GM12864 (cell line): ENCODE measurements around the gene IL7R.

Experiments
- DNase-seq: peaks from one replicate; pipeline ENCODE4 v3.0.0-alpha.2; 2011; ENCODE audit warnings: low read depth
- H3K4me3 ChIP-seq: 2 replicates; pipeline ENCODE4 v1.5.1; 2011; ENCODE audit warnings: mild to moderate bottlenecking, low read depth, low read length, control low read depth
- TF ChIP-seq, protein P1 (sequence below): IDR thresholded peaks from 2 replicates; pipeline ENCODE4 v1.5.1; 2011; ENCODE audit warnings: low read depth, mild to moderate bottlenecking, moderate library complexity, low read length, control low read depth, inconsistent platforms; ENCODE audit errors: missing control alignments

IL7R gene

DNA sequence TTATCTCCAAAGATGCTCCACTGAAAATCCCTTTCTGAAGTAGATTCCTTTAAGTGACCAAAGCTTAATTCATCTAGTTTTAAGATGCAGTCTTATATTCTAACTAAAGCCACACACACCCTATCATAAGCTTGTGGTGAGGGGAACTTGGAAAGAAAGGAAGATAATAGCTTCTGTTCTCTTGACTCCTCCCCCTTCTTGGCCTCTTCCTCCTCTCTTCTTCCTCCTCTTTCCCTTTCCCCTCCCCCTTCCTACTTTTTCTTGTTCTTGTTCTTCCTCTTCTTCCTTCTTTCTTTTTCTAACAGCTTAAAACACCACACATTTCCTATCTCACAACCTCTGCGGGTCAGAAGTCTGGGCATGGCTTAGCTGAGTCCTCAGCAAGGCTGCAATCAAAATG lies 23.5 kb downstream of the IL7R start:
- no peak overlapping the region for H3K4me3 ChIP-seq
- TF ChIP-seq, protein P1, sequence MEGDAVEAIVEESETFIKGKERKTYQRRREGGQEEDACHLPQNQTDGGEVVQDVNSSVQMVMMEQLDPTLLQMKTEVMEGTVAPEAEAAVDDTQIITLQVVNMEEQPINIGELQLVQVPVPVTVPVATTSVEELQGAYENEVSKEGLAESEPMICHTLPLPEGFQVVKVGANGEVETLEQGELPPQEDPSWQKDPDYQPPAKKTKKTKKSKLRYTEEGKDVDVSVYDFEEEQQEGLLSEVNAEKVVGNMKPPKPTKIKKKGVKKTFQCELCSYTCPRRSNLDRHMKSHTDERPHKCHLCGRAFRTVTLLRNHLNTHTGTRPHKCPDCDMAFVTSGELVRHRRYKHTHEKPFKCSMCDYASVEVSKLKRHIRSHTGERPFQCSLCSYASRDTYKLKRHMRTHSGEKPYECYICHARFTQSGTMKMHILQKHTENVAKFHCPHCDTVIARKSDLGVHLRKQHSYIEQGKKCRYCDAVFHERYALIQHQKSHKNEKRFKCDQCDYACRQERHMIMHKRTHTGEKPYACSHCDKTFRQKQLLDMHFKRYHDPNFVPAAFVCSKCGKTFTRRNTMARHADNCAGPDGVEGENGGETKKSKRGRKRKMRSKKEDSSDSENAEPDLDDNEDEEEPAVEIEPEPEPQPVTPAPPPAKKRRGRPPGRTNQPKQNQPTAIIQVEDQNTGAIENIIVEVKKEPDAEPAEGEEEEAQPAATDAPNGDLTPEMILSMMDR, result no peak
- DNase-seq, result no peak

DNA sequence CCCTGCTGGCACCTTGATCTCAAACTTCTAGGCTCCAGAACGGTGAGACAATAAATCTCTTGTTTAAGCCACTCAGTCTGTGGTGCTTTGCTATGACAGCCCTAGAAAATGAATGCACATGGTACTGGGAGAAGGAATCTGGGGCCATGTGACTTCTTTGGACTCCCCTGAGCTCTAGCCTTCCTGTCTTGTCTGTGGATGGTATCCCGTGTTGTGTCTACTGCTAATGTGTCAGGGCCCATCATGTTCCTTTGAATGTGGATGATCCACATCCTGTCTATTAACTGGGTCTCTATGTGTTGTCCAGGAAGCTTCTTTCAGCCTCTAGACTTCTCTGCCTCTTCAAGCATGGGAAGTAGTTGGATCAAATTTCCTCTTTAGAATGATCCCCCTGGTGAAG lies 25.1 kb downstream of the IL7R start:
- TF ChIP-seq, protein P1, result no peak
- no peak overlapping the region for H3K4me3 ChIP-seq
- no peak for DNase-seq

DNA sequence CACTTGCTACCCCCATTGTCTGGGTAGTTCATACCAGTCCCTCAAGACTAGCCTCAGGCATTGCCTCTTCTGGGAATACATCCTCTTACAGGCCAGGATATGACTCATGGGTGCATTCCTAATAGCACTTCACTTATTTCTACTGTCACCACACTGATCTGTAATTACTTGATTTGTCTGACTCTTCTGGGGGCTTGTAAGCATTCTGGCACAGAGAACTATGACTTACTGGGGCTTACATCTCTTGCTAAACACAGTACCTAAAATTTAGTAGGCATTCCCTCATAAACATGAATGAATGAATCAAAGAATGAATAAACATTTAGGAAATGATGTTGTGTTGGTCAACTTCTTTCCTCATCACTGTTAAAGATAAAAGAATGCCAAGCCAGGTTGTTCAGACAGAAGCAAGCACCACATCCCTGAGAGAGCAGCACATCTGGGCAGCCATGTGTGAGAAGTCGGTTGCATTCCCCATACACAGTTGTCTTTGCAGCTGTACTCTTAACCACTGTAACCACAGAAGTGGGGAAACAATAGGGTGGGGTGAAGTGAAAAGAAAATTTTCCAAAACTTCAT lies 27.6 kb downstream of the IL7R start:
- TF ChIP-seq, protein P1, result no peak
- H3K4me3 ChIP-seq, result no peak overlapping the region
- no peak for DNase-seq

DNA sequence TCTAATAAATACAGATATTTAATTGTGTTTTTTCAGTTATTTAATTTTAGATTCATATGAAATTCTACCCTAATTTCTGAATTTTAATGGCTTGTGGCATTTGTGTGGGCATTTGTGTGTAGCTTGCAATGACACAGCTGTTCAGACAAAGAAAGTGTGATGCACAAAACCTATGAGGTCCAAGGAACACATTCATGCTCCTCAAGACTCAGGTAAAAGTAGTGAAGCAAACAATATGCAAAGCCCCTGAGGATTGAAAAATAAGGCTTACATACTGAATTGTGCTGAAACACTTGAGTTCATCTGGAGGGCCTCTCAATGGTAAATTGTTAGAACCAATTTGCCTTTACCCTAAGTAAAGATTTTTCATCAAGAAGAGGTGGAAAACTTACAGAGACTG lies 28.1 kb downstream of the IL7R start:
- TF ChIP-seq, protein P1, result no peak
- H3K4me3 ChIP-seq, result no peak overlapping the region
- DNase-seq, result no peak

DNA sequence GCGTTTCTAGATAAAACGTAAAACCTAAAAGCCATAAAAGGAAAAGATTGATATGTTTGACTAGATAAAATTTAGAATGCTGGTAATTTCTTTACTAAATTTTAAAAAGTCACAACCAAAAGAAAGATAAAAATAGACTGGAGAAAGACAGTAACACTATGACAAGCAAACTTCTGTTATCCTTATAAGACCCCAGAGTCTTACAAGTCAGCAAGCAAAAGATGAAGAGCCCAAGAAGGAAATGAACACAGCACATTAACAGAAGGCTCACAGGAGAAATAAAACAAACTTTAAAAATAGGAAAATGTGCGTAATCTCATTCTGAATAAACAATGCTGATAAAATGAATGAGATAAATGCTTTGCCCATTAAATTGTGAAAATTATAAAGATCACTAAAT lies 29.7 kb downstream of the IL7R start:
- DNase-seq, result no peak
- TF ChIP-seq, protein P1, result no peak
- H3K4me3 ChIP-seq, result no peak overlapping the region

DNA sequence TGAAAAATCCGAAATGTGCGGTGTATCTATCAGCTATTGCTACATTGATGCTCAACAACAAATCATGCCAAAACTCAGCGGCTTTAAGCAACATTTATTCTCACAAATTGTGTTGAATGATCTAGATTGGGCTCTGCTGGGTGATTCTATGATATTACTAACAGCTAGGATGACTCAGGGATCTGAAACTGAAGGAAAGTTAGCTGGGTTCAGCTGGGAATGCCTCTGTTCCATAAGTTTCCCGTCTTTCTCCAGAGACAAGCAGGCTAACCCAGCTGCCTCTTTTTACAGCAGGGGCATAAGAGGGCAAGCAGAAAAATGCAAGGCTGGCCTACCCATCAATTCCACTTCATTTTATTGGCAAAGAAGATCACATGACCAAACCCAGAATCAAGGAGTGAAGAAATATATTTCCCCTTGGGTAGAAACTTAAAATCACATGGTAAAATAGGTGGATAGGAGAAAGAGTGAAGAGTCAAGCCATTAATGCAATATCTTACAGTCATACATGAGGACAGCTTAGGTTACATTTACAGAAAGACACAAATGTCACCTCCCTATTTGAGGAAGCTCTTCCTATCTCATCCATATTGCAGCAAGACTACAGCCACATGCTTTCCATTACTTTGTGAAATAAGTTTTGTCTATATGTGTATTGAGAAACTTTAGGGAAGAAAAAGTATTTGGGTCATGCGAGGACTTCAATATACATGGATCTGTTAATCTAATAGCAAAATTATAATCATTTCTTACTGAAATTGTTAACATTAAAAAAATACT lies 30.8 kb downstream of the IL7R start:
- H3K4me3 ChIP-seq, result no peak overlapping the region
- no peak for DNase-seq
- TF ChIP-seq, protein P1, result no peak
